Measurements from ENCODE around the gene MMEL1. TPM values are rescaled to one million over a fixed set of nuclear protein-coding genes. Genes with fewer than 3 reads are reported as not detected.

The MMEL1 gene
- polyA plus RNA-seq, 1 donor from 2014 or later, result 5.2 TPM

- H3K27ac ChIP-seq (ENCODE audit: low read length), result no peak overlapping the region
- no peaks in the 10 kb centered on the region for H4K20me1 ChIP-seq (ENCODE audit: insufficient read depth)
- H3K36me3 ChIP-seq (ENCODE audit: insufficient read depth, low read length), result no peaks in the 10 kb centered on the region
- no peaks in the 10 kb centered on the region for H3K27me3 ChIP-seq (ENCODE audit: insufficient read depth, low read depth, low read length)
- no peak overlapping the region for H3K9ac ChIP-seq (ENCODE audit: low read length)
- no peaks in the 10 kb centered on the region for H3F3A ChIP-seq (ENCODE audit: insufficient read depth, low read length, poor library complexity, severe bottlenecking)
- no peaks in the 10 kb centered on the region for H3K79me2 ChIP-seq (replicated peaks; ENCODE audit: insufficient read depth, low read length)
- TF ChIP-seq EZH2 (IDR thresholded peaks at IDR 0.05; ENCODE audit: borderline replicate concordance, insufficient read depth, low read length, poor library complexity, severe bottlenecking) (no peak), EP300 (conservative IDR thresholded peaks at IDR 0.05; ENCODE audit: poor library complexity, severe bottlenecking) (no peak), MXI1 (conservative IDR thresholded peaks at IDR 0.05; ENCODE audit: poor library complexity, severe bottlenecking) (no peak), REST (IDR thresholded peaks at IDR 0.05; ENCODE audit: borderline replicate concordance) (no peak), SMC3 (conservative IDR thresholded peaks at IDR 0.05; ENCODE audit: poor library complexity) (no peak), RAD21 (conservative IDR thresholded peaks at IDR 0.05) (no peak), TAF1 (IDR thresholded peaks at IDR 0.05; ENCODE audit: low read depth) (no peak)
- no peak overlapping the region for H3K4me2 ChIP-seq (ENCODE audit: low read length)
- H3K9me3 ChIP-seq (ENCODE audit: low read length), result no peaks in the 10 kb centered on the region
- H2AFZ ChIP-seq (ENCODE audit: low read depth, low read length), result no peak overlapping the region
- H3K4me3 ChIP-seq (ENCODE audit: low read length), result no peak overlapping the region
- no peaks in the 10 kb centered on the region for H3K9me2 ChIP-seq (ENCODE audit: insufficient read depth, low read length)
Observed at GRCh38 chr1:2590233-2591141, 42.3 kb downstream of the MMEL1 start.

- H3K9me3 ChIP-seq (ENCODE audit: low read length), result no peaks in the 10 kb centered on the region
- no peaks in the 10 kb centered on the region for H3K79me2 ChIP-seq (replicated peaks; ENCODE audit: insufficient read depth, low read length)
- H3K27me3 ChIP-seq (ENCODE audit: insufficient read depth, low read depth, low read length), result no peaks in the 10 kb centered on the region
- no peaks in the 10 kb centered on the region for H3F3A ChIP-seq (ENCODE audit: insufficient read depth, low read length, poor library complexity, severe bottlenecking)
- no peak overlapping the region for H3K4me2 ChIP-seq (ENCODE audit: low read length)
- no peak overlapping the region for H2AFZ ChIP-seq (ENCODE audit: low read depth, low read length)
- no peak overlapping the region for H3K4me3 ChIP-seq (ENCODE audit: low read length)
- H3K9ac ChIP-seq (ENCODE audit: low read length), result no peak overlapping the region
- no peaks in the 10 kb centered on the region for H3K9me2 ChIP-seq (ENCODE audit: insufficient read depth, low read length)
- H4K20me1 ChIP-seq (ENCODE audit: insufficient read depth), result no peaks in the 10 kb centered on the region
- TF ChIP-seq CTCF (IDR thresholded peaks at IDR 0.05; ENCODE audit: poor library complexity, severe bottlenecking) (no peak), POLR2AphosphoS5 (IDR thresholded peaks at IDR 0.05) (no peak), TAF1 (IDR thresholded peaks at IDR 0.05; ENCODE audit: low read depth) (no peak), SMC3 (conservative IDR thresholded peaks at IDR 0.05; ENCODE audit: poor library complexity) (no peak), EZH2 (IDR thresholded peaks at IDR 0.05; ENCODE audit: borderline replicate concordance, insufficient read depth, low read length, poor library complexity, severe bottlenecking) (no peak), REST (IDR thresholded peaks at IDR 0.05; ENCODE audit: borderline replicate concordance) (no peak), RAD21 (conservative IDR thresholded peaks at IDR 0.05) (no peak), EP300 (conservative IDR thresholded peaks at IDR 0.05; ENCODE audit: poor library complexity, severe bottlenecking) (no peak), MXI1 (conservative IDR thresholded peaks at IDR 0.05; ENCODE audit: poor library complexity, severe bottlenecking) (no peak)
- no peak overlapping the region for H3K27ac ChIP-seq (ENCODE audit: low read length)
- H3K36me3 ChIP-seq (ENCODE audit: insufficient read depth, low read length), result no peaks in the 10 kb centered on the region
Observed at GRCh38 chr1:2589431-2590232, 43.2 kb downstream of the MMEL1 start.
